ENCODE measurements around the gene AFG1L.
"Not testable (repeated sequence)": the region's sequence is repeated elsewhere in the genome, so short reads cannot be mapped to it uniquely, and the experiment has no call there.

The AFG1L gene

GRCh38 chr6:108559884-108560462, 265.1 kb downstream of the AFG1L start:
- TF ChIP-seq PAX5 (IDR thresholded peaks at IDR 0.05; ENCODE audit: insufficient read depth, low read length, severe bottlenecking): no peak
- TF ChIP-seq POLR2A (IDR thresholded peaks at IDR 0.05; ENCODE audit: low read depth, low read length): no peak
- TF ChIP-seq SPI1 (IDR thresholded peaks at IDR 0.05; ENCODE audit: low read depth, low read length): no peak
- TF ChIP-seq TAF1 (IDR thresholded peaks at IDR 0.05; ENCODE audit: low read depth, low read length): no peak
- TF ChIP-seq POU2F2 (IDR thresholded peaks at IDR 0.05; ENCODE audit: low read depth, low read length): no peak
- no peak for TF ChIP-seq POLR2AphosphoS5 (IDR thresholded peaks at IDR 0.05; ENCODE audit: low read depth, low read length)
- FAIRE-seq (no peak), DNase-seq (ENCODE audit: insufficient read length, low spot score) (no peak)

DNA sequence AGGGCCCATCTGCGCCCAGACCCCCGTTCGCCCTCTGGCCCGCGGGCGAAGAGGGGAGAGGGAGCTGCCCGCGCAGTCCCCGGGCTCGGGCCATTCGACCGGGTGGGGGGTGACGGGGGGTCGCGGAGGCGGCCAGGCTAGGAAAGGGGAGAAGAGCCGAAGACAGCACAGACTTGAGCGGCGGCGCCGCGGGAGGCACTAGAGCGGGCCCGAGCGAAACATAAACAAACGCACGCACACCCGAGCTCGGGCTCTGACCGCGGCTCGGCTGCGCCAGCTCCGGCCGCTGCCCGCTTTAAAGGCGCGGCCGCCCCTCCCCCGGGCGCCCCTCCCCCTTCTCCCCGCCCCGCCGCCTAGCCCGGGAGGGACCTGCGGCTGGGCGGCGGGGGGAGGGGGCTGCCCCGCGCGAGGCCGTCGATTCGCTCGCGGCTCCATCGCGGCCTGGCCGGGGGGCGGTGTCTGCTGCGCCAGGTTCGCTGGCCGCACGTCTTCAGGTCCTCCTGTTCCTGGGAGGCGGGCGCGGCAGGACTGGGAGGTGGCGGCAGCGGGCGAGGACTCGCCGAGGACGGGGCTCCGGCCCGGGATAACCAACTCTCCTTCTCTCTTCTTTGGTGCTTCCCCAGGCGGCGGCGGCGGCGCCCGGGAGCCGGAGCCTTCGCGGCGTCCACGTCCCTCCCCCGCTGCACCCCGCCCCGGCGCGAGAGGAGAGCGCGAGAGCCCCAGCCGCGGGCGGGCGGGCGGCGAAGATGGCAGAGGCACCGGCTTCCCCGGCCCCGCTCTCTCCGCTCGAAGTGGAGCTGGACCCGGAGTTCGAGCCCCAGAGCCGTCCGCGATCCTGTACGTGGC, 265.8 kb downstream of the AFG1L start, which contains the start of gene FOXO3:
Gene FOXO3, plus strand, starts transcription at position 455 of the 846 bp plus-strand sequence. Its CDS starts 292 bp downstream, at position 747.
- TF ChIP-seq POLR2A (IDR thresholded peaks at IDR 0.05; ENCODE audit: low read depth, low read length): no peak
- TF ChIP-seq PAX5 (IDR thresholded peaks at IDR 0.05; ENCODE audit: insufficient read depth, low read length, severe bottlenecking): no peak
- no peak for TF ChIP-seq POU2F2 (IDR thresholded peaks at IDR 0.05; ENCODE audit: low read depth, low read length)
- TF ChIP-seq SPI1 (IDR thresholded peaks at IDR 0.05; ENCODE audit: low read depth, low read length): no peak
- TF ChIP-seq POLR2AphosphoS5 (IDR thresholded peaks at IDR 0.05; ENCODE audit: low read depth, low read length): no peak
- no peak for TF ChIP-seq TAF1 (IDR thresholded peaks at IDR 0.05; ENCODE audit: low read depth, low read length)
- peak; percentile 35 for DNase-seq (ENCODE audit: insufficient read length, low spot score)

GRCh38 chr6:108561309-108561647, 266.4 kb downstream of the AFG1L start:
- FAIRE-seq; DNase-seq (ENCODE audit: insufficient read length, low spot score): not testable (repeated sequence)

More for the DNA sequence above, 265.8 kb downstream of the AFG1L start, which contains the start of gene FOXO3:
- no peak for FAIRE-seq

GRCh38 chr6:108561742-108562502, 267.1 kb downstream of the AFG1L start:
- FAIRE-seq (no peak), DNase-seq (ENCODE audit: insufficient read length, low spot score) (no peak)
- TF ChIP-seq POLR2AphosphoS5 (IDR thresholded peaks at IDR 0.05; ENCODE audit: low read depth, low read length) (no peak), POLR2A (IDR thresholded peaks at IDR 0.05; ENCODE audit: low read depth, low read length) (no peak), SPI1 (IDR thresholded peaks at IDR 0.05; ENCODE audit: low read depth, low read length) (no peak), TAF1 (IDR thresholded peaks at IDR 0.05; ENCODE audit: low read depth, low read length) (no peak), POU2F2 (IDR thresholded peaks at IDR 0.05; ENCODE audit: low read depth, low read length) (no peak), PAX5 (IDR thresholded peaks at IDR 0.05; ENCODE audit: insufficient read depth, low read length, severe bottlenecking) (no peak)

DNA sequence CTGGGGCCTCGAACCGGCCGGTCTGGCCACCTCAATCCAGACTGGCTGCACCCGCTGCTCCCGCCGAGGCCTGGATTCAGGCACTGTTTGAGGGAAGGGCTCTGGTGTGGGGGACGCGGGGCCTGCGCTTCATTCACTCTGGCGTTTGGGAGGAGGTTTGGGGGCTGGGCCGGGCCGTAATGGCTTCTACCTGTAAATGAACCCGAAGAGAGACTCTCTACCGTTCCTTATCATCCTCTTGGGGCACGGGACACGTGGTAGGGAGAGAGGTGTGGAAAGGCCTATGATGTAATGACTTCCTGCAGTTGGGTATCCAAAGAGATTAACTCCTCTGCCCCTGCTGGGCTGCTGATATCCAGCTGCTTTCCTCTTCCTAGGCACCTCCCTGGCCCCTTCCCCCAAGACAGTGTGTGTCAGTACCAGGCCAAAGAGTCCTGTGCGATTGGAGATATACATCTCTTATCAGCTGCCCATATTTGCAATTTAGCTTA, 267.7 kb downstream of the AFG1L start:
- no peak for DNase-seq (ENCODE audit: insufficient read length, low spot score)
- TF ChIP-seq POLR2A (IDR thresholded peaks at IDR 0.05; ENCODE audit: low read depth, low read length) (no peak), TAF1 (IDR thresholded peaks at IDR 0.05; ENCODE audit: low read depth, low read length) (no peak), SPI1 (IDR thresholded peaks at IDR 0.05; ENCODE audit: low read depth, low read length) (no peak), POU2F2 (IDR thresholded peaks at IDR 0.05; ENCODE audit: low read depth, low read length) (no peak), POLR2AphosphoS5 (IDR thresholded peaks at IDR 0.05; ENCODE audit: low read depth, low read length) (no peak), PAX5 (IDR thresholded peaks at IDR 0.05; ENCODE audit: insufficient read depth, low read length, severe bottlenecking) (no peak)
- no peak for FAIRE-seq

DNA sequence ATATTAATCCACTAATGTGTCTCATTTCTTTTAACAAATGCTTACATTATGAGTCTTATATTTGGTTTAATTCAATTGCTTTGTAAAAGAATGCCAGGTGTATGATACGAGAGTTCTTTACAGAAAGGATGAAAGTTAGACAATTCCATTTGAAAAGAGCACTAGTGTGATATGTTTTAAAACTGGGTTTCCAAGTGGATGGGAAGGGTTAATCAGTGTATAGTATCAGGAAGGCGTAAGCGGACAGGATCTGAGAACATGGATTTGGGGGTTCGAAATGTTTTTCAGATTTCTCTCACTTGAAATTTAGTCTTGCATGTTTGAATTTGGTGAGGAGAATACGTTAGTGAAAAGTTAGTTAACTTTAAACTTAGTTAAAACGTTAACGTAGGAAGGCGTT, 268.4 kb downstream of the AFG1L start:
- FAIRE-seq: no peak
- TF ChIP-seq POU2F2 (IDR thresholded peaks at IDR 0.05; ENCODE audit: low read depth, low read length): no peak
- no peak for TF ChIP-seq POLR2AphosphoS5 (IDR thresholded peaks at IDR 0.05; ENCODE audit: low read depth, low read length)
- no peak for TF ChIP-seq SPI1 (IDR thresholded peaks at IDR 0.05; ENCODE audit: low read depth, low read length)
- no peak for TF ChIP-seq TAF1 (IDR thresholded peaks at IDR 0.05; ENCODE audit: low read depth, low read length)
- TF ChIP-seq POLR2A (IDR thresholded peaks at IDR 0.05; ENCODE audit: low read depth, low read length): no peak
- TF ChIP-seq PAX5 (IDR thresholded peaks at IDR 0.05; ENCODE audit: insufficient read depth, low read length, severe bottlenecking): no peak
- DNase-seq (ENCODE audit: insufficient read length, low spot score): no peak

- TF ChIP-seq POLR2A (IDR thresholded peaks at IDR 0.05; ENCODE audit: low read depth, low read length) (no peak), POU2F2 (IDR thresholded peaks at IDR 0.05; ENCODE audit: low read depth, low read length) (peak; percentile 70)
- FAIRE-seq (peak; percentile 54), DNase-seq (ENCODE audit: insufficient read length, low spot score) (no peak)
These were observed 269.3 kb downstream of the AFG1L start for GRCh38 chr6:108564178-108564577.

DNA sequence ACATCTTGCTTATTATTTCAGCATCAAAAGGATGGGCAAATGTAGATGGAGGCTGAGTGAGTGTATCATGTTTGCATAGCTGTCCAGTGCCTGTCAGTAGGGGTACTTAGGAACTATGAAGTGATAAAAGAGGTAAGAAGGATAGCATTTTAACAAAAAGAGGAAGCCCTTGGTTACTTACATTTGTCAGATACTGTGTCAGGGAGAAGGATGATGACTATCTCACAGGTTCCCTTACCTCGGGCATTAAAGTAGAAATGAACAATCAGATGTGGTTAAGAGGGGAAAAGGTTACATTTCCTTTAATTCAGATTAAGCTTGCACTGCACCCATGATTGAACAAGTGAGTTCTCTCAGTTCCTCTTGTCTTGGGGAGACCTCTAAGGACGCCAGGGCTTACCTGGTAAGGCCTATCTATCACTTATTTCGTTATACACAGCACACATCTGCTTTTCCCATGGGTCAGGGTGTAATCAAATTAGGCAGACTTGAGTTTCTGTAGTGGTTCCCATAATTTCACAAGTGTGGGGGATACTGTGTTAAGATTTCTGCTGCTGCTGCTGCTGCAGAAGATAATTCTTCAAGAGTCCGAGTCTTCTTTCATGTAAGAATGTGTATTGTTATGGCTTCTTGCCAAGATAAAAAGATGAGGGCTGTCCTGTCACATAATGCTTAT, 270.4 kb downstream of the AFG1L start:
- TF ChIP-seq PAX5 (IDR thresholded peaks at IDR 0.05; ENCODE audit: insufficient read depth, low read length, severe bottlenecking) (no peak), POU2F2 (IDR thresholded peaks at IDR 0.05; ENCODE audit: low read depth, low read length) (0 out of 2 replicates have a peak, but pooled peaks have one; percentile 28), SPI1 (IDR thresholded peaks at IDR 0.05; ENCODE audit: low read depth, low read length) (peak; percentile 95), POLR2A (IDR thresholded peaks at IDR 0.05; ENCODE audit: low read depth, low read length) (no peak), TAF1 (IDR thresholded peaks at IDR 0.05; ENCODE audit: low read depth, low read length) (no peak), POLR2AphosphoS5 (IDR thresholded peaks at IDR 0.05; ENCODE audit: low read depth, low read length) (no peak)
- FAIRE-seq (peak; percentile 76), DNase-seq (ENCODE audit: insufficient read length, low spot score) (peak; percentile 24)

- no peak for FAIRE-seq
- no peak for DNase-seq (ENCODE audit: insufficient read length, low spot score)
- TF ChIP-seq SPI1 (IDR thresholded peaks at IDR 0.05; ENCODE audit: low read depth, low read length) (no peak), POU2F2 (IDR thresholded peaks at IDR 0.05; ENCODE audit: low read depth, low read length) (no peak), POLR2AphosphoS5 (IDR thresholded peaks at IDR 0.05; ENCODE audit: low read depth, low read length) (no peak), TAF1 (IDR thresholded peaks at IDR 0.05; ENCODE audit: low read depth, low read length) (no peak), PAX5 (IDR thresholded peaks at IDR 0.05; ENCODE audit: insufficient read depth, low read length, severe bottlenecking) (no peak), POLR2A (IDR thresholded peaks at IDR 0.05; ENCODE audit: low read depth, low read length) (no peak)
These were observed 271.0 kb downstream of the AFG1L start for GRCh38 chr6:108565893-108566292.

Data from GM12891 (cell line).